IMR-90 (cell line): Measurements from ENCODE around the gene NDUFAB1.

Source experiments
- BHLHE40 ChIP-seq: fragments of 150-350 bp; IDR thresholded peaks from 2 replicates; pipeline ENCODE4 v1.6.1; 2016; ENCODE audit warnings: mild to moderate bottlenecking, low read depth, low read length
- CEBPB ChIP-seq: IDR thresholded peaks from 2 replicates; pipeline ENCODE4 v1.6.1; 2012; ENCODE audit warnings: low read depth, low read length, improper control_type of control experiment
- FOS ChIP-seq: fragments of 150-350 bp; IDR thresholded peaks from 2 replicates; pipeline ENCODE4 v1.6.1; 2016; ENCODE audit warnings: low read depth, low read length
- MAZ ChIP-seq: IDR thresholded peaks from 2 replicates; pipeline ENCODE4 v1.6.1; 2012; ENCODE audit warnings: low read depth, mild to moderate bottlenecking, low read length, improper control_type of control experiment, moderate library complexity, borderline replicate concordance
- POLR2A ChIP-seq: IDR thresholded peaks from 2 replicates; pipeline ENCODE4 v1.6.1; 2012; ENCODE audit warnings: mild to moderate bottlenecking, low read depth, low read length
- RAD21 ChIP-seq: IDR thresholded peaks from 2 replicates; pipeline ENCODE4 v1.6.1; 2012; ENCODE audit warnings: low read length, improper control_type of control experiment
- RCOR1 ChIP-seq: IDR thresholded peaks from 2 replicates; pipeline ENCODE4 v1.6.1; 2012; ENCODE audit warnings: mild to moderate bottlenecking, low read length, improper control_type of control experiment; ENCODE audit not compliant: insufficient replicate concordance
- SMC3 ChIP-seq: fragments of 150-350 bp; IDR thresholded peaks from 2 replicates; pipeline ENCODE4 v1.6.1; 2016; ENCODE audit warnings: low read depth, mild to moderate bottlenecking, antibody characterized with exemption, low read length, moderate library complexity
- TF ChIP-seq, protein P1 (sequence below): conservative IDR thresholded peaks from 2 replicates; pipeline ENCODE4 v1.5.1; 2012; ENCODE audit warnings: mild to moderate bottlenecking, low read depth, low read length, improper control_type of control experiment

- no peak for TF ChIP-seq FOS
- TF ChIP-seq, protein P1, sequence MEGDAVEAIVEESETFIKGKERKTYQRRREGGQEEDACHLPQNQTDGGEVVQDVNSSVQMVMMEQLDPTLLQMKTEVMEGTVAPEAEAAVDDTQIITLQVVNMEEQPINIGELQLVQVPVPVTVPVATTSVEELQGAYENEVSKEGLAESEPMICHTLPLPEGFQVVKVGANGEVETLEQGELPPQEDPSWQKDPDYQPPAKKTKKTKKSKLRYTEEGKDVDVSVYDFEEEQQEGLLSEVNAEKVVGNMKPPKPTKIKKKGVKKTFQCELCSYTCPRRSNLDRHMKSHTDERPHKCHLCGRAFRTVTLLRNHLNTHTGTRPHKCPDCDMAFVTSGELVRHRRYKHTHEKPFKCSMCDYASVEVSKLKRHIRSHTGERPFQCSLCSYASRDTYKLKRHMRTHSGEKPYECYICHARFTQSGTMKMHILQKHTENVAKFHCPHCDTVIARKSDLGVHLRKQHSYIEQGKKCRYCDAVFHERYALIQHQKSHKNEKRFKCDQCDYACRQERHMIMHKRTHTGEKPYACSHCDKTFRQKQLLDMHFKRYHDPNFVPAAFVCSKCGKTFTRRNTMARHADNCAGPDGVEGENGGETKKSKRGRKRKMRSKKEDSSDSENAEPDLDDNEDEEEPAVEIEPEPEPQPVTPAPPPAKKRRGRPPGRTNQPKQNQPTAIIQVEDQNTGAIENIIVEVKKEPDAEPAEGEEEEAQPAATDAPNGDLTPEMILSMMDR: no peak
- TF ChIP-seq MAZ: no peak
- TF ChIP-seq POLR2A: no peak
- TF ChIP-seq BHLHE40: no peak
- no peak for TF ChIP-seq SMC3
- TF ChIP-seq CEBPB: peak; percentile 71
- TF ChIP-seq RCOR1: no peak
- TF ChIP-seq RAD21: no peak
These were observed 61.0 kb downstream of the NDUFAB1 start for GRCh38 chr16:23534868-23535860.
